Left lung (tissue), 10 donors: ENCODE measurements around the gene SLC31A1. TPM values are rescaled to one million over a fixed set of nuclear protein-coding genes. Genes with fewer than 3 reads are reported as not detected.
A peak's percentile ranks its signal among the peaks of the same experiment; 100 is the strongest.

Experiments used
- ATAC-seq: fragments of 200-7000 bp; cut with Tn5 transposase; one replicate; pipeline ENCODE4 v1.9.1; 2020; ENCODE audit warnings: moderate library complexity
- DNase-seq, 4 donors: peaks; one replicate each; pipeline ENCODE4 v3.0.0-alpha.2; 2013 to 2020
- H3K27ac ChIP-seq, 2 donors: fragments of 200-600 bp; sonication (generic) in 1 of 2; one replicate each; pipeline versions ENCODE4 v1.5.0 to v1.8.0; 2020 to 2021
- H3K27me3 ChIP-seq, 2 donors: fragments of 200-600 bp; sonication (generic) in 1 of 2; one replicate each; pipeline versions ENCODE4 v1.5.0 to v1.8.0; 2020 to 2021
- H3K36me3 ChIP-seq, 2 donors: fragments of 200-600 bp; sonication (generic) in 1 of 2; one replicate each; pipeline versions ENCODE4 v1.5.0 to v1.8.0; 2020 to 2021
- H3K4me1 ChIP-seq, 2 donors: fragments of 200-600 bp; one replicate each; pipeline ENCODE4 v1.8.0; 2021
- H3K4me3 ChIP-seq, 2 donors: fragments of 200-600 bp; sonication (generic) in 1 of 2; one replicate each; pipeline versions ENCODE4 v1.5.0 to v1.8.0; 2020 to 2021; ENCODE audit warnings: mild to moderate bottlenecking in 1 of 2
- H3K9me3 ChIP-seq, 2 donors: fragments of 200-600 bp; sonication (generic) in 1 of 2; one replicate each; pipeline versions ENCODE4 v1.5.0 to v1.8.0; 2020 to 2021
- intact Hi-C, 2 donors: fragments of 100-400 bp; cut with DNase I; formaldehyde crosslinking; loops; one replicate each; pipeline versions ENCODE4 v1.11.2 to v1.14.2; 2022
- polyA plus RNA-seq, 6 donors: library from polyadenylated mRNA; unstranded; fragments of 120-200 nt; gene quantifications; one replicate each; pipeline ENCODE4 v1.2.1, GENCODE V29; 2013; ENCODE audit not compliant: insufficient read length in 6 of 6
- total RNA-seq, 2 donors: library from RNA; stranded (reverse); fragmentation: NEBNext Ultra II Directional; extraction: Animal tissue kit (Norgen Biotek cat#: 25700); gene quantifications; one replicate each; pipeline ENCODE4 v1.2.1, GENCODE V29; 2021
- TF ChIP-seq, protein P1 (sequence below), 2 donors: fragments of 200-600 bp; sonication (generic) in 1 of 2; IDR thresholded peaks; one replicate each; pipeline versions ENCODE4 v1.5.0 to v1.8.0; 2021; ENCODE audit warnings: antibody characterized with exemption in 2 of 2
- donor health status: DM: no; HTN: yes; CAD: no.
- donor health status: DM: no; HTN: no; CAD: no.

The SLC31A1 gene
- total and polyA plus RNA-seq, 8 donors, result 14.8 to 45.0 (median 17.1) TPM

GRCh38 chr9:113216406-113216805 is 4.9 kb upstream of the SLC31A1 start:
- no peak for DNase-seq
- TF ChIP-seq, protein P1, sequence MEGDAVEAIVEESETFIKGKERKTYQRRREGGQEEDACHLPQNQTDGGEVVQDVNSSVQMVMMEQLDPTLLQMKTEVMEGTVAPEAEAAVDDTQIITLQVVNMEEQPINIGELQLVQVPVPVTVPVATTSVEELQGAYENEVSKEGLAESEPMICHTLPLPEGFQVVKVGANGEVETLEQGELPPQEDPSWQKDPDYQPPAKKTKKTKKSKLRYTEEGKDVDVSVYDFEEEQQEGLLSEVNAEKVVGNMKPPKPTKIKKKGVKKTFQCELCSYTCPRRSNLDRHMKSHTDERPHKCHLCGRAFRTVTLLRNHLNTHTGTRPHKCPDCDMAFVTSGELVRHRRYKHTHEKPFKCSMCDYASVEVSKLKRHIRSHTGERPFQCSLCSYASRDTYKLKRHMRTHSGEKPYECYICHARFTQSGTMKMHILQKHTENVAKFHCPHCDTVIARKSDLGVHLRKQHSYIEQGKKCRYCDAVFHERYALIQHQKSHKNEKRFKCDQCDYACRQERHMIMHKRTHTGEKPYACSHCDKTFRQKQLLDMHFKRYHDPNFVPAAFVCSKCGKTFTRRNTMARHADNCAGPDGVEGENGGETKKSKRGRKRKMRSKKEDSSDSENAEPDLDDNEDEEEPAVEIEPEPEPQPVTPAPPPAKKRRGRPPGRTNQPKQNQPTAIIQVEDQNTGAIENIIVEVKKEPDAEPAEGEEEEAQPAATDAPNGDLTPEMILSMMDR (IDR thresholded peaks at IDR 0.05), result no peak
- H3K4me3 ChIP-seq, result no peak overlapping the region
- intact Hi-C loops, result no loop called here
- H3K27me3 ChIP-seq, result no peaks in the 10 kb centered on the region
- H3K4me1 ChIP-seq, result peaks cover 11 to 63% of the 10 kb centered on the region in 2 donors
- no peak overlapping the region for H3K27ac ChIP-seq
- no peaks in the 10 kb centered on the region for H3K9me3 ChIP-seq
- ATAC-seq, result no peak
- peaks cover 0 to 6% of the 10 kb centered on the region in 2 donors for H3K36me3 ChIP-seq

GRCh38 chr9:113219186-113219936 is 2.0 kb upstream of the SLC31A1 start:
- peak overlapping the region; percentile 62 to 93 for H3K27ac ChIP-seq
- ATAC-seq, result no peak
- no peaks in the 10 kb centered on the region for H3K27me3 ChIP-seq
- TF ChIP-seq, protein P1 (IDR thresholded peaks at IDR 0.05), result no peak
- no peak for DNase-seq
- H3K9me3 ChIP-seq, result no peaks in the 10 kb centered on the region
- H3K4me3 ChIP-seq, result peak overlapping the region in 1 of 2 donors; percentile 87
- intact Hi-C loops, result no loop called here
- H3K36me3 ChIP-seq, result peaks cover 0 to 5% of the 10 kb centered on the region in 2 donors
- H3K4me1 ChIP-seq, result peaks cover 20 to 84% of the 10 kb centered on the region in 2 donors

GRCh38 chr9:113219969-113220368 is 1.4 kb upstream of the SLC31A1 start:
- peaks cover 20 to 83% of the 10 kb centered on the region in 2 donors for H3K4me1 ChIP-seq
- TF ChIP-seq, protein P1 (IDR thresholded peaks at IDR 0.05), result no peak
- no peaks in the 10 kb centered on the region for H3K27me3 ChIP-seq
- H3K9me3 ChIP-seq, result no peaks in the 10 kb centered on the region
- H3K4me3 ChIP-seq, result peak overlapping the region; percentile 81 to 87
- peaks cover 0 to 6% of the 10 kb centered on the region in 2 donors for H3K36me3 ChIP-seq
- intact Hi-C loops, result no loop called here
- no peak for ATAC-seq
- peak overlapping the region; percentile 21 to 93 for H3K27ac ChIP-seq
- DNase-seq, result no peak

GRCh38 chr9:113220467-113221002 is 809 bp upstream of the SLC31A1 start:
- DNase-seq (no peak), ATAC-seq (no peak)
- intact Hi-C loops, result no loop called here
- H3K4me3 ChIP-seq, result peak overlapping the region; percentile 81 to 87
- peak overlapping the region; percentile 82 to 93 for H3K27ac ChIP-seq
- no peaks in the 10 kb centered on the region for H3K27me3 ChIP-seq
- TF ChIP-seq, protein P1 (IDR thresholded peaks at IDR 0.05), result no peak
- H3K4me1 ChIP-seq, result peaks cover 20 to 81% of the 10 kb centered on the region in 2 donors
- H3K9me3 ChIP-seq, result no peaks in the 10 kb centered on the region
- peaks cover 0 to 6% of the 10 kb centered on the region in 2 donors for H3K36me3 ChIP-seq

GRCh38 chr9:113221800-113222481 is 597 bp downstream of the SLC31A1 start:
- peak; percentile 35 for ATAC-seq

More at GRCh38 chr9:113221800-113222481, 597 bp downstream of the SLC31A1 start:
- no peak for DNase-seq
- TF ChIP-seq, protein P1 (IDR thresholded peaks at IDR 0.05), result no peak
- intact Hi-C loops, result no loop called here
- H3K4me1 ChIP-seq, result peaks cover 20 to 81% of the 10 kb centered on the region in 2 donors
- no peaks in the 10 kb centered on the region for H3K9me3 ChIP-seq
- no peaks in the 10 kb centered on the region for H3K27me3 ChIP-seq
- H3K4me3 ChIP-seq, result peak overlapping the region; percentile 57 to 87
- peak overlapping the region; percentile 75 to 93 for H3K27ac ChIP-seq
- peaks cover 0 to 6% of the 10 kb centered on the region in 2 donors for H3K36me3 ChIP-seq
